Measurements from ENCODE around the gene ESR1. TPM values are rescaled to one million over a fixed set of nuclear protein-coding genes. Genes with fewer than 3 reads are reported as not detected.

ESR1 gene
- polyA plus RNA-seq, 3 donors = 0.12 to 0.24 (median 0.23) TPM

- Histone ChIP-seq H3K9me3 (replicated peaks in 1 of 2; ENCODE audit: control insufficient read depth in 1 of 2, insufficient read depth in 1 of 2, low read length in 2 of 2) (no peaks in the 10 kb centered on the region), H3K4me3 (replicated peaks in 1 of 3; ENCODE audit: low read depth in 2 of 3, low read length in 3 of 3) (no peak overlapping the region), H3K9ac (ENCODE audit: insufficient read depth, low read length, poor library complexity, severe bottlenecking) (no peak overlapping the region), H3K79me2 (ENCODE audit: insufficient read depth, low read length) (no peaks in the 10 kb centered on the region), H3K4me1 (ENCODE audit: control insufficient read depth in 1 of 2, insufficient read depth in 2 of 2, low read length in 2 of 2) (peaks cover 7 to 10% of the 10 kb centered on the region in 2 donors), H3K27ac (ENCODE audit: low read depth in 1 of 2, low read length in 2 of 2) (no peak overlapping the region), H3K36me3 (replicated peaks in 1 of 2; ENCODE audit: control insufficient read depth in 1 of 2, insufficient read depth in 2 of 2, low read length in 2 of 2) (no peaks in the 10 kb centered on the region), H3K27me3 (ENCODE audit: control insufficient read depth in 2 of 2, insufficient read depth in 2 of 2, low read length in 2 of 2) (no peaks in the 10 kb centered on the region), H2AFZ (ENCODE audit: insufficient read depth, low read depth, low read length, poor library complexity, severe bottlenecking) (no peak overlapping the region), H4K20me1 (ENCODE audit: insufficient read depth, low read length) (no peaks in the 10 kb centered on the region), H3K4me2 (replicated peaks; ENCODE audit: extremely low read depth, low read length, poor library complexity, severe bottlenecking) (no peak overlapping the region)
- H3K36me3 Mint-ChIP-seq = no peaks in the 10 kb centered on the region
- no peak overlapping the region for H3K4me3 Mint-ChIP-seq
- H3K4me1 Mint-ChIP-seq = peaks cover 9% of the 10 kb centered on the region
- DNase-seq = no peak
- no peak overlapping the region for H3K27ac Mint-ChIP-seq
- intact Hi-C loops (cut with micrococcal nuclease) = loop anchor here in 1 of 2 donors (10.0 kb wide), 1 partner anchor 361 kb away; no protein-coding TSS in a partner anchor
- H3K9me3 Mint-ChIP-seq = no peaks in the 10 kb centered on the region
- TF ChIP-seq CTCF (IDR thresholded peaks at IDR 0.05) = no peak
- 94% methylated on average over 2 of the region's 9 CpGs for WGBS (ENCODE audit: insufficient coverage)
- peaks cover 0 to 3% (median 3%) of the 10 kb centered on the region in 3 donors for H3K27me3 Mint-ChIP-seq (ENCODE audit: low read depth in 3 of 3)
Observed at GRCh38 chr6:151763303-151763702, 44.2 kb upstream of the ESR1 start.

GRCh38 chr6:151763938-151764680 is 43.4 kb upstream of the ESR1 start:
- no peaks in the 10 kb centered on the region for H3K36me3 Mint-ChIP-seq

More at GRCh38 chr6:151763938-151764680, 43.4 kb upstream of the ESR1 start:
- Mint-ChIP-seq H3K27me3 (ENCODE audit: low read depth in 3 of 3) (peaks cover 0 to 3% (median 3%) of the 10 kb centered on the region in 3 donors), H3K27ac (peak overlapping the region in 3 of 7 donors; percentile 6 to 19 (median 10)), H3K4me1 (peaks cover 9% of the 10 kb centered on the region), H3K4me3 (peak overlapping the region; percentile 59 to 80), H3K9me3 (no peaks in the 10 kb centered on the region)
- Histone ChIP-seq H3K36me3 (replicated peaks in 1 of 2; ENCODE audit: control insufficient read depth in 1 of 2, insufficient read depth in 2 of 2, low read length in 2 of 2) (no peaks in the 10 kb centered on the region), H3K27ac (ENCODE audit: low read depth in 1 of 2, low read length in 2 of 2) (no peak overlapping the region), H3K4me2 (replicated peaks; ENCODE audit: extremely low read depth, low read length, poor library complexity, severe bottlenecking) (peak overlapping the region; percentile 29), H3K9me3 (replicated peaks in 1 of 2; ENCODE audit: control insufficient read depth in 1 of 2, insufficient read depth in 1 of 2, low read length in 2 of 2) (no peaks in the 10 kb centered on the region), H4K20me1 (ENCODE audit: insufficient read depth, low read length) (no peaks in the 10 kb centered on the region), H3K27me3 (ENCODE audit: control insufficient read depth in 2 of 2, insufficient read depth in 2 of 2, low read length in 2 of 2) (no peaks in the 10 kb centered on the region), H3K4me1 (ENCODE audit: control insufficient read depth in 1 of 2, insufficient read depth in 2 of 2, low read length in 2 of 2) (peaks cover 7 to 10% of the 10 kb centered on the region in 2 donors), H3K4me3 (replicated peaks in 1 of 3; ENCODE audit: low read depth in 2 of 3, low read length in 3 of 3) (peak overlapping the region in 1 of 3 experiments; percentile 12), H3K9ac (ENCODE audit: insufficient read depth, low read length, poor library complexity, severe bottlenecking) (no peak overlapping the region), H3K79me2 (ENCODE audit: insufficient read depth, low read length) (no peaks in the 10 kb centered on the region), H2AFZ (ENCODE audit: insufficient read depth, low read depth, low read length, poor library complexity, severe bottlenecking) (peak overlapping the region; percentile 46)
- DNase-seq = peak; percentile 13 to 56 (median 18)
- intact Hi-C loops (cut with micrococcal nuclease) = loop anchor here in 1 of 2 donors (10.0 kb wide), 1 partner anchor 361 kb away; no protein-coding TSS in a partner anchor
- peak; percentile 55 for TF ChIP-seq CTCF (IDR thresholded peaks at IDR 0.05)
- WGBS (ENCODE audit: insufficient coverage) = 27% methylated on average over 19 of the region's 20 CpGs

Measured in CD14-positive monocyte (primary cell).